IPS-11a (cell line): Measurements from ENCODE around the gene HDGFL3.

Source experiments
- H3K4me3 ChIP-seq: one replicate; pipeline ENCODE4 v1.5.1; 2013; ENCODE audit warnings: low read depth, low read length, control low read depth

Gene HDGFL3

GRCh38 chr15:83132861-83133523, 74.6 kb downstream of the HDGFL3 start:
- no peak overlapping the region for H3K4me3 ChIP-seq

DNA sequence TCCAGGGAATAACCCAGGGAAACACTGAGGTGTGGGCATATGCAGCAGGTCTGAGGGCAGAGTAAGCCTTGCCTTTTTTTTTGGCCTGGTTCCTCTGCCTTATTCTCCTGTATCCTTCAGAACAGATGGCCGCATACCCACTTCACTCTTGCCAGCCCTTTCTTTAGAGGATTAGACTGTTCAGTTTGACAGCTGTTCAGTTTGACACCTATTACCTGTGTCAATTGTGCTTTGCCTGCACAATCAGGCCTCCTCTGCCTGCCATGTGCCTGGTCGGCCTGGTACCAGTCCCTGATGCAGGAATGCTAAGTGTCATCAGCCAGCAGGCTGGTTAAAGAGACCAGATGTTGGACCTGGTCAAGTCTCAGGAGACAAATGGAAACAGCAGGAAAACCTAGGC, 77.8 kb downstream of the HDGFL3 start:
- H3K4me3 ChIP-seq = no peak overlapping the region

GRCh38 chr15:83127547-83128150, 80.0 kb downstream of the HDGFL3 start:
- no peak overlapping the region for H3K4me3 ChIP-seq

GRCh38 chr15:83123529-83123928, 84.1 kb downstream of the HDGFL3 start:
- no peak overlapping the region for H3K4me3 ChIP-seq

- H3K4me3 ChIP-seq = no peak overlapping the region
Measured at GRCh38 chr15:83119968-83120581, 87.5 kb downstream of the HDGFL3 start.

GRCh38 chr15:83118968-83119367, 88.7 kb downstream of the HDGFL3 start:
- H3K4me3 ChIP-seq = no peak overlapping the region

- H3K4me3 ChIP-seq = no peak overlapping the region
Measured at GRCh38 chr15:83118291-83118827, 89.3 kb downstream of the HDGFL3 start.

DNA sequence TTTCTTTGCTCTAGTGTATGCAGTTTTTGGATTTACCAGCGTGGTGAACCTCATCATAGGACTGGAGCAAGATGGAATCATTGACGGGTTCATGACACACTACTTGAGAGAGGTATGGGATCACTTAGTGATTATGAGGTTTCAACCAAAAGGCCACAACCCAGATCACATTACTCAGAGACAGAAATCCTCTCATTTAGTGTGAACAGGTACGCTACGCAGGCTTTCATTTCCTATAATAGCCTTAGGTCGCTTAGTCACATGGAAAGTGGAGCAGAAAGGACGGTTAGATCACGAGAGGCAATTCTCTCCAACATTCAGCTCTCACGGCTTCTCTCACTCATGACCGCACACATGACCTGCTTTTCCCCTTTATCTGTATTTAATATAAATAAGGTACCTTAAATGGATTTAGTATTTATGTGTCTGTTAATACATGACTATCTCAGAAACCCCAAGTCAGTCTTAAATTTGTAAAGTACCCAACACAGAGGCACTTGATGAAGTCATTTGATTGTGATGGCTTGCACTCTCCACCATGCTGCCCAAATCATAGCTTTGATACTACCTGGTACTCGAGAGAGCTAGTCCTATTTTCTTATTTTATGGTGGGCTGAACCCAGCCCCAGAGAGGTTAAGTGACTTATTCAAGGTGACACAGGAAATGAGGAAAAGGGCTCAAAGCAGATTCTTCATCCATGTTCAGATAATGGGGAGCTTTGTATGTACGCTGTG, 91.6 kb downstream of the HDGFL3 start:
- H3K4me3 ChIP-seq = no peak overlapping the region

GRCh38 chr15:83115410-83115809, 92.2 kb downstream of the HDGFL3 start:
- no peak overlapping the region for H3K4me3 ChIP-seq

DNA sequence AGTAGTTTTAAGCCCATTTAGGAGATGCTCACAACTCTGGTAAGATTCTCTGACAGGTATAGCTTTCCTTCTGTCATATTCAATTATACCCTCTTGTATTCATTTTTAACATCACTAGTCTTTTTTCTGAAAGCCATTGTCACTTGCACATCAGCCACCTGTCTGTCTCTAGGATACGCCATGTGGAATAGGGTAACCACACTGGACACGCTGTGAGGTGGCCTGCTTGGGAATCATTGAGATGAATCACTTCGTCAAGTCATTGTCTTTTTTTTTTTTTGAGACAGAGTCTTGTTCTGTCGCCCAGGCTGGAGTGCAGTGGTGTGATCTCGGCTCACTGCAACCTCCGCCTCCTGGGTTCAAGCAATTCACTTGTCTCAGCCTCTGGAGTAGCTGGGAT, 92.8 kb downstream of the HDGFL3 start:
- H3K4me3 ChIP-seq = no peak overlapping the region

DNA sequence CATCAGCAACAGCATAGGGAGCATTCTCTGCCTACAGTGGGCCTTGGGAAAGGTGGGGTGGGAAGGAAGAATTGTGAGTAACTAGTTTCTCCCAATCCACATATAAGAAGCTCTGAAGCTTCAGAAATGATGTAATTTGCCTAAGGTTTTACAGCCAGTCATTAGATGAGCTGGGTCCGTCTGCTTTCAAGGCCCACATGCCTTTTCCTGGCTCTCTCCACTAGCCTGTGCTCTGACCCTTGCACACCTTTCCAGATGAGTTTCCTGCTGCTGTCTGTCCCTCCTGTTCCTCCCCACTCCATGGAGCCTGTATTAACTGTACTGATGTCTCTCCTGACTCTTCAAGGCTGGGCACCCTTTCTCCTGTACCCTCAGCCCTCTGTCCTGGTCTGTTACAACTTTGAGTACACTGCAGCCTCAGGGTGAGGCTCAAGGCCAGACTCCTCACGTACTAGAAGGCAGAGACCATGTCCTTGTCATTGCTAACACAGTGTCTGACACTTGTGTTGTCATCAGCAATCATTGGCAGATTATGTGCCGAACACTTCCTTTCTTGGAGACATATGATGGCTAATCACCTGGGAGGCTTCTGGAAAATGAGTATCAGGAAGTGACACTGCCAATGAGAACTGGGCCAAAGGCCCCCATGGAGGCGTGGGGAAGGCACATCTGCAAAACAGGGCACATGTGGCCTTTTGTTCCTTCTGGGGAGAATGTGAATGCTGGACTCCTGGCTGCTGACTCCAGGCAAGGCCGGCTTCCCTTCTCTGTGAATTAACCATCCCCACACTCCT, 93.5 kb downstream of the HDGFL3 start:
- no peak overlapping the region for H3K4me3 ChIP-seq

GRCh38 chr15:83112956-83113299, 94.7 kb downstream of the HDGFL3 start:
- H3K4me3 ChIP-seq = no peak overlapping the region

- no peak overlapping the region for H3K4me3 ChIP-seq
Measured at GRCh38 chr15:83112233-83112955, 95.2 kb downstream of the HDGFL3 start.

- H3K4me3 ChIP-seq = no peak overlapping the region
Measured at GRCh38 chr15:83111149-83111548, 96.5 kb downstream of the HDGFL3 start.

DNA sequence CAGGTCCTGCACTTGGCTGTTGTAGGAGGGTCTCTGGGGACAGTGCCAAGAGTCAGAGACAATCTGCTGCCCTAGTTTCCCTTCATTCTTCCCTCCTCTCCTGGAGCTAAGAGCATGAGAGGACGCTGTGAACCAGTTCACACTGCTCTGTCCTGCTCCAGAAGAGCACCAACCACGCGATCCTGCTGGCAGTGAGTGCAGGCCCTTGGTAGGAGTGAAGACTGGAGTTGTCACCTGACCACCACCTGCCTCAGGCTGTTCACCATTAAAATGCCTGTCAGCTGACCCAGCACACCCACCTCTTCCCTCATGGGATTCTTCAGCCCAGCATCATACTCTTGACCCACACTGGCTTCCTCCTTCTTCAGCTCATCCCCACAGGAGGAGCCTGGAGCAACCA, 97.2 kb downstream of the HDGFL3 start:
- H3K4me3 ChIP-seq = no peak overlapping the region

- no peak overlapping the region for H3K4me3 ChIP-seq
Measured at GRCh38 chr15:83109532-83109931, 98.1 kb downstream of the HDGFL3 start.

GRCh38 chr15:83108266-83109219, 99.1 kb downstream of the HDGFL3 start:
- no peak overlapping the region for H3K4me3 ChIP-seq

GRCh38 chr15:83107841-83108181, 99.8 kb downstream of the HDGFL3 start:
- peak overlapping the region; percentile 55 for H3K4me3 ChIP-seq
